Measurements from ENCODE around the gene GLIS2.
"Not testable (repeated sequence)": the region's sequence is repeated elsewhere in the genome, so short reads cannot be mapped to it uniquely, and the experiment has no call there.

Gene GLIS2

DNA sequence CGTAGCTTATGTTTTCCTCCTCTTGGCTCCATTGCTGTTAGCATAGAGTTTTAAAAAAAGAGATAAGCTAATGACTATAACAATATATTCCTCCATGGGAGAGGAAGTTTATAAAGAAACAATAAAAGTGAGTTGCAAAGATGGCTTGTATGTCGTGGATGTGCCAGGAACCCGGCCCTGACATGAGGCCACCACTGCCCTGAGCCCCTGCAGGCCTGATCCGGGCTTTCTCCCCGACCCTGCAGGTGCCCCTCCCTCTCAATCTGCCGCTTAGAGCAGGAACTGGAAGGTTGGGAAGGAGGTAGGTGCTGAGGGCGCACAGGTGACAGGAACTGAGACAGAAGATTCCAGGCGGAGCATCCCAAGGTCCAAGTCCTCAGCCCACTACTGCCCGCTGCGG lies 23.6 kb downstream of the GLIS2 start:
- no peak overlapping the region for H3K27ac ChIP-seq
- TF ChIP-seq, protein P1, sequence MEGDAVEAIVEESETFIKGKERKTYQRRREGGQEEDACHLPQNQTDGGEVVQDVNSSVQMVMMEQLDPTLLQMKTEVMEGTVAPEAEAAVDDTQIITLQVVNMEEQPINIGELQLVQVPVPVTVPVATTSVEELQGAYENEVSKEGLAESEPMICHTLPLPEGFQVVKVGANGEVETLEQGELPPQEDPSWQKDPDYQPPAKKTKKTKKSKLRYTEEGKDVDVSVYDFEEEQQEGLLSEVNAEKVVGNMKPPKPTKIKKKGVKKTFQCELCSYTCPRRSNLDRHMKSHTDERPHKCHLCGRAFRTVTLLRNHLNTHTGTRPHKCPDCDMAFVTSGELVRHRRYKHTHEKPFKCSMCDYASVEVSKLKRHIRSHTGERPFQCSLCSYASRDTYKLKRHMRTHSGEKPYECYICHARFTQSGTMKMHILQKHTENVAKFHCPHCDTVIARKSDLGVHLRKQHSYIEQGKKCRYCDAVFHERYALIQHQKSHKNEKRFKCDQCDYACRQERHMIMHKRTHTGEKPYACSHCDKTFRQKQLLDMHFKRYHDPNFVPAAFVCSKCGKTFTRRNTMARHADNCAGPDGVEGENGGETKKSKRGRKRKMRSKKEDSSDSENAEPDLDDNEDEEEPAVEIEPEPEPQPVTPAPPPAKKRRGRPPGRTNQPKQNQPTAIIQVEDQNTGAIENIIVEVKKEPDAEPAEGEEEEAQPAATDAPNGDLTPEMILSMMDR (conservative IDR thresholded peaks at IDR 0.05), result no peak
- no peak for TF ChIP-seq ZFX (IDR thresholded peaks at IDR 0.05)

DNA sequence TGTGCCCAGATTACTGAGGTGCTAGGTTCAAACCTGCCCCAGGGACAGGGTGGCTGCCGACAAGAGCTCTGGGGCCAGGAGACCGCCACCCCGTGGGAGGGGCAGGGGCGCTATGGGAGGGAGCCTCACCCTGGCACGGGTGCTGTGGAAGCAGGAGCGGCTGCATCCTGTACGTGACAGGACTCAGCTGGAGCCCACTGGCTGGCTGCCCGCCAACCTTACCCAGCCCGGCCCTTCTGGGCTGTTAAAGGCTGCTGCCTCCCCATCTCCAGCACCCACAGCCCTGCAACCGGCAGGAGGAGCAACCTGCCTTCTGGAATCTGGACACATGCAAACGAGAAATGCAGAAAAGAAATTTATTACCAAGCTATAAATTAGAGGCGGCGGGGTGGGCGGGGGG lies 24.0 kb downstream of the GLIS2 start:
- TF ChIP-seq, protein P1 (conservative IDR thresholded peaks at IDR 0.05), result no peak
- TF ChIP-seq ZFX (IDR thresholded peaks at IDR 0.05), result no peak
- no peak overlapping the region for H3K27ac ChIP-seq

DNA sequence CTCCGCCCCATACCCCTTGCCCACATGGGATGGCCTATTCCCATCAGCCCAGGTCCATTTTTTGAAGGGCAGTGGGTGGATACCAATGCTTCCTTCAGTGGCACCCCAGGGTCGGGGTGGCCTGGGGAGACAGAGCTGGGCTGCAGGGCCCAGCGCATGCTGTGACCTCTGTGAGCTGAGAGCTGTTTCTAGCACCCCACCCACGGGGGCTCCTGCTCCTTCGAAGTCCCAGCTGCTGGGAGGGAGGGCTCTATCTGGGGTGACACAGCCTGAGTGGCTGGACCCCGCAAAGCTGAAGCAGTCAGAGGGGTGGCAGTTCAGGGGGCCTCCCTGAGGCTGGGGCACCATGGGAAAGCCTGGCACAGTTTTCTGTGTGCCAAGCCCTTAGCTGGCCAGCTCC lies 24.6 kb downstream of the GLIS2 start:
- H3K27ac ChIP-seq, result no peak overlapping the region
- no peak for TF ChIP-seq ZFX (IDR thresholded peaks at IDR 0.05)
- TF ChIP-seq, protein P1 (conservative IDR thresholded peaks at IDR 0.05), result no peak

DNA sequence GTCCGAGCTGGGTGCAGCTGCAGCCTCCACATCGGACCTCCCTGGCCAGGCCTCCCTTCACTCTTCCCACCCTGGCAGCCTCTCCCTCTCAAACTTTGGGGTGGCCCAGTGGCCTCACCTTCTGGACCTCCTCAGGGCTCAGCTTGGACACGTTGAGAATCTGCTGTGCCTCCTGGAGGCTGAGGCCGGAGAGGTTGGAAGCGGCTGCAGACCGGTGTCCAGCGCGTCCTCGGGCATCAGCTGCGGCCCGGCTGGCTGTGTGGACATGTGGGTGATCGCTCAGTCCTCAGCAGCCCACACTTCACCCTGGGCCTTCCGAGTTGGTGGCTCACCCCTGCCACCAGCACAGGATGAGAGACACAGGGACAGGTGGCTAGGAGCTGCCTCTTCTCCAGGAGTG lies 25.4 kb downstream of the GLIS2 start:
- TF ChIP-seq, protein P1 (conservative IDR thresholded peaks at IDR 0.05), result no peak
- TF ChIP-seq ZFX (IDR thresholded peaks at IDR 0.05), result no peak
- no peak overlapping the region for H3K27ac ChIP-seq

DNA sequence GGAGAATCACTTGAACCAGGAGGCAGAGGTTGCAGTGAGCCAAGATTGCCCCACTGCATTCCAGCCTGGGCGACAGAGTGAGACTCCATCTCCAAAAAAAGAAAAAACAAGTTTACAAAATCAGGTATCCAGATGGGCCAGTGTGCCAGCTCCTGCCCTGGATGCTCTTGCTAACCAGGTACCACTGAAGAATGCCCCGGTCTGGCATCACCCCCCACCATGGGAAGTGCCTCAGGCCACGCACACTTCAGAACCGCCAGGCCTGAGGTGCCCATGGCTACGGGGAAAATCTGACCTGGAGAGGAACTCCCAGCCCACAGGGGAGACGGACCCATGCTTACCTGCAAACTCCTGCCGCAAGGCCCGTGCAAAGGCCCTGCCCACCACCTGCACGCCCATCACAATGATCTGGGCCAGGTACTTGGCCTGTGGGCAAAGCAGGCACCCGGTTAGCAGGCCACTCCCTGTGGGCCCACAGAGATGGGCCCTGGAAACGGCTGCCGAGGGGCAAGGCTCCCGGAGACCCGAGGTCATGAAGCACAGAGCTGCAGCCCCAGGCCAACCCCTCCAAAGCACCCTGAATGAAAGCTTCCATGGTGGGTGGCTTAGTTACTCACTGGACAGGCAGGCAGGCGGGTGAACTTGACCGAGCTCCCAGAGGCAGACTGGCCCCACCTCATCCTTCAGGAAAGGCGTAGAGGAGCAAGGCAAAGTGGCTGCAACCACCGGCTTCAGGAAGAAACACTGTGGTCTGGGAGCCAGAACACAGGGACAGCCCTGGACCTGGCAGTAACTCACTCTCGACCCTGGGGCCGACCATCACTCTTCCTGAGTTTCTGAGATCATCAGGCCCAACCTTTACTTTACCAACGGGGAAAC lies 27.2 kb downstream of the GLIS2 start:
- no peak overlapping the region for H3K27ac ChIP-seq
- TF ChIP-seq, protein P1 (conservative IDR thresholded peaks at IDR 0.05), result no peak
- no peak for TF ChIP-seq ZFX (IDR thresholded peaks at IDR 0.05)

DNA sequence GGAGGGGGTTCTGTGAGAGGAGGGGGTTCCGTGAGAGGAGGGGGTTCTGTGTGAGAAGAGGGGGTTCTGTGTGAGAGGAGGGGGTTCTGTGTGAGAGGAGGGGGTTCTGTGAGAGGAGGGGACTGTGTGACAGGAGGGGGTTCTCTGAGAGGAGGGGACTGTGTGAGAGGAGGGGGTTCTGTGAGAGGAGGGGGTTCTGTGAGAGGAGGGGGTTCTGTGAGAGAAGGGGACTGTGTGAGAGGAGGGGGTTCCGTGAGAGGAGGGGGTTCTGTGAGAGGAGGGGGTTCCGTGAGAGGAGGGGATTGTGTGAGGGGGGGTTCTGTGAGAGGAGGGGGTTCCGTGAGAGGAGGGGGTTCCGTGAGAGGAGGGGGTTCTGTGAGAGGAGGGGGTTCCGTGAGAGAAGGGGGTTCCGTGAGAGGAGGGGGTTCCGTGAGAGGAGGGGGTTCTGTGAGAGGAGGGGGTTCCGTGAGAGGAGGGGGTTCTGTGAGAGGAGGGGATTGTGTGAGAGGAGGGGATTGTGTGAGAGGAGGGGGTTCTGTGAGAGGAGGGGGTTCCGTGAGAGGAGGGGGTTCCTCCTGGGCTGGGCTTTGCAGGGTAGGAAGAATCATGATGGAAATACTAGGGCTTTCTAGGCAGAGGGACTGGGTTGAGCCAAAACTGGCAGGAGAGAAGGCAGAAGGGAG lies 28.6 kb downstream of the GLIS2 start:
- not testable (repeated sequence) for H3K27ac ChIP-seq

DNA sequence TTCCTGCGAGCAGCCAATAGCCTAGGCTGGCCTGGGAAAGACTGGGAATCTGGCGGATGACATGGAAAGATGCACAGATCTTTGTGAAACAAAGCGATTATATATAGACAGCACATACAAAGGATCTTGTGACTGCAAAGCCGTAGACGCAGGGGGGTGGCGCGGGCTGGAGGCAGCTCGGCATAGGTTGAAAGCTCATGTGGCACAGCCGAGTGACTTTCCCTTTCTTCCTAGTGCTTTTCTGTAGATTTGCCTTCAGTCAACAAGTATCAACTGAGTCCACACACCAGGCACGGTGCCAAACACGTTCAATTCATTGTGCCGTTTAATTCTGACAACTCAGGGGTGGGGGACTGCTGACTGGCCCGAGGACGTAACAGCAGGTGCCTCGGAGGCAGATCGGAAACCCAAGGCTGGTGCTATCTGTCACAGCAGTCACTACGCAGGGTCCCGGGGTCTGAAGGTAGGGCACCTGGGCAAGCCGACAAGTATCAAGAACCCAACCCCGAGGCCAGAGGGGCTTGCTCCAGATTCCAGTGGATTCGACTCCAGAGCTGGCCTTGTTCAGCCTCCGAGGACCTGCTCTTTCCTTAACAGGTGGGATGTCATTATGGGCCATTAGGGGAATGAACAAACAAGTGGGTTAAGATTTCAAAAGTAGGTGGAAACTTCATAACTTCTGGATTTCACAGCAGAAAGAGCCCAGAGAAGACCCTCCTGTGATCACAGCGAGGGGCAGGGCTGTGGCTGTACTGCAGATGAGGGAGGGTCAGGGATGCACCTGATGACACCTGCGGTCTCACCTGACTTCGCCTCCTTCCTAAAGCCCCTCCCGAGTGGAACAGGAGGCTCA lies 29.3 kb downstream of the GLIS2 start:
- TF ChIP-seq ZFX (IDR thresholded peaks at IDR 0.05), result no peak
- TF ChIP-seq, protein P1 (conservative IDR thresholded peaks at IDR 0.05), result no peak
- H3K27ac ChIP-seq, result no peak overlapping the region

Measured in C4-2B (cell line).